IgD-negative memory B cell (primary cell): ENCODE data around the gene PICALM. TPM values are rescaled to one million over a fixed set of nuclear protein-coding genes. Genes with fewer than 3 reads are reported as not detected.
A peak's percentile ranks its signal among the peaks of the same experiment; 100 is the strongest.

Source experiments
- H3K27ac Mint-ChIP-seq, 3 donors: one replicate each; pipeline ENCODE4 v1.8.0; 2020 to 2022; ENCODE audit warnings: mild to moderate bottlenecking in 3 of 3, mixed read lengths in 3 of 3, moderate library complexity in 1 of 3
- H3K27me3 Mint-ChIP-seq: one replicate; pipeline ENCODE4 v1.8.0; 2021; ENCODE audit warnings: mixed read lengths
- H3K36me3 Mint-ChIP-seq: one replicate; pipeline ENCODE4 v1.8.0; 2020; ENCODE audit warnings: mild to moderate bottlenecking, mixed read lengths
- H3K4me1 Mint-ChIP-seq, 3 donors: one replicate each; pipeline ENCODE4 v1.8.0; 2020 to 2022; ENCODE audit warnings: mixed read lengths in 3 of 3, mild to moderate bottlenecking in 1 of 3
- H3K4me3 Mint-ChIP-seq, 4 donors: one replicate each; pipeline ENCODE4 v1.8.0; 2020 to 2022; ENCODE audit warnings: mild to moderate bottlenecking in 4 of 4, mixed read lengths in 4 of 4, moderate library complexity in 3 of 4
- H3K9me3 Mint-ChIP-seq, 3 donors: one replicate each; pipeline ENCODE4 v1.8.0; 2020 to 2021; ENCODE audit warnings: mixed read lengths in 3 of 3, mild to moderate bottlenecking in 1 of 3
- polyA plus RNA-seq: library from polyadenylated mRNA; unstranded; fragments of 300-500 nt; fragmentation: Illumina TruSeq; gene quantifications from one replicate; pipeline ENCODE4 v1.2.3, GENCODE V29; 2021

Gene PICALM
- polyA plus RNA-seq, 1 donor from 2014 or later, result 15.2 TPM

- H3K36me3 Mint-ChIP-seq, result no peaks in the 10 kb centered on the region
- peaks cover 41 to 50% (median 47%) of the 10 kb centered on the region in 3 donors for H3K4me1 Mint-ChIP-seq
- peak overlapping the region; percentile 98 to 99 (median 98) for H3K27ac Mint-ChIP-seq
- peak overlapping the region; percentile 98 to 100 (median 99) for H3K4me3 Mint-ChIP-seq
- no peaks in the 10 kb centered on the region for H3K9me3 Mint-ChIP-seq
- no peaks in the 10 kb centered on the region for H3K27me3 Mint-ChIP-seq
These were observed 1.7 kb downstream of the PICALM start for GRCh38 chr11:86067009-86067850.

GRCh38 chr11:86066657-86067008, 2.3 kb downstream of the PICALM start:
- H3K9me3 Mint-ChIP-seq, result no peaks in the 10 kb centered on the region
- peak overlapping the region; percentile 98 to 100 (median 99) for H3K4me3 Mint-ChIP-seq
- no peaks in the 10 kb centered on the region for H3K36me3 Mint-ChIP-seq
- H3K4me1 Mint-ChIP-seq, result peaks cover 45 to 55% (median 51%) of the 10 kb centered on the region in 3 donors
- H3K27ac Mint-ChIP-seq, result peak overlapping the region; percentile 98 to 99 (median 98)
- no peaks in the 10 kb centered on the region for H3K27me3 Mint-ChIP-seq

DNA sequence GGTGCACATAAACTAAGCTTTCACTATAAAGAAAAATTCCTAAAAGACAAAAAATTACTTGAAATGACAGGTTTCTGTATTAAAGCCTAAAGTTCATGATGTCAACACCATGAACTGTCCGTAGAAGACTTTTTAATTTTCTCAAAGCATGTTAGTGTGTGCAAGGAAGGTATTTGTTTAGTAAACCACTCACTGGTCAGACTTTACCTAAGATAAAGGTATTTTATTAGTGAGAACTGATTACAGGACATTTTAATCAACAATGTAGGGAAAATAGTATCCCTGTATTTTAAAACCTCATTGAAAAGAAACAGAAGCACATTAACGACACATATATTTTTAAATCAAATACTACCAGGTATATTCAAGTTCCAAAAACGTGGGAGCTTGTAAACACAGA, 2.9 kb downstream of the PICALM start:
- no peaks in the 10 kb centered on the region for H3K36me3 Mint-ChIP-seq
- no peaks in the 10 kb centered on the region for H3K9me3 Mint-ChIP-seq
- no peaks in the 10 kb centered on the region for H3K27me3 Mint-ChIP-seq
- H3K4me3 Mint-ChIP-seq, result peak overlapping the region; percentile 98 to 100 (median 99)
- peaks cover 47 to 59% (median 57%) of the 10 kb centered on the region in 3 donors for H3K4me1 Mint-ChIP-seq
- H3K27ac Mint-ChIP-seq, result peak overlapping the region; percentile 98 to 99 (median 98)

DNA sequence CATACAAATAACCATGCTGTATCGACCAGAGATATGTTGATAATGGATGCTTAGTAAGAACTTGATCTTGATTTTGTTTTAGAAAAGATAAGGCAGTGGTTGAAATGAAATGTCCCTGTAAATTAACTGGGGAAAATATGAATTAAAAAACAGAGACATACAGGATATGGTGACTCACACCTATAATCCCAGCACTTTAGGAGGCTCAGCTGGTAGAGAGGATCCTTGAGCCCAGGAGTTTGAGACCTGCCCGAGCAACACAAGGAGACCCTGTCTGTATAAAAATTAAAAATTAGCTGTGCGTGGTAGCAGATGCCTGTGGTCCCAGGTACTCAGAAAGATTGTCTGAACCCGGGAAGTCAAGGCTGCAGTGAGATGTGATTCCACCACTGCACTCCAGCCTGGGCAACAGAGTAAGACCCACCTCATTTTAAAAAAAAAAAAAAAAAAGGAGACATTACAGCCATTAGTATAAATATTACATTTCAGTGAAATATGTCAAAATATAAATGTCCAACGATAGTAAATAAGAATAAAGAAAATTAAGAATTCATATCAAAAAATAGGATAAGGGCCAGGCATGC, 4.6 kb downstream of the PICALM start:
- peak overlapping the region; percentile 25 to 53 (median 50) for H3K27ac Mint-ChIP-seq
- peaks cover 2% of the 10 kb centered on the region for H3K36me3 Mint-ChIP-seq
- H3K27me3 Mint-ChIP-seq, result no peaks in the 10 kb centered on the region
- no peaks in the 10 kb centered on the region for H3K9me3 Mint-ChIP-seq
- peak overlapping the region; percentile 21 to 100 (median 88) for H3K4me3 Mint-ChIP-seq
- H3K4me1 Mint-ChIP-seq, result peaks cover 58 to 69% (median 59%) of the 10 kb centered on the region in 3 donors

- Mint-ChIP-seq H3K4me3 (peak overlapping the region; percentile 46 to 100 (median 68)), H3K9me3 (no peaks in the 10 kb centered on the region), H3K27ac (peak overlapping the region; percentile 25 to 53 (median 29)), H3K27me3 (no peaks in the 10 kb centered on the region), H3K36me3 (peaks cover 2% of the 10 kb centered on the region), H3K4me1 (peaks cover 62 to 76% (median 67%) of the 10 kb centered on the region in 3 donors)
These were observed 5.3 kb downstream of the PICALM start for GRCh38 chr11:86063536-86063935.

DNA sequence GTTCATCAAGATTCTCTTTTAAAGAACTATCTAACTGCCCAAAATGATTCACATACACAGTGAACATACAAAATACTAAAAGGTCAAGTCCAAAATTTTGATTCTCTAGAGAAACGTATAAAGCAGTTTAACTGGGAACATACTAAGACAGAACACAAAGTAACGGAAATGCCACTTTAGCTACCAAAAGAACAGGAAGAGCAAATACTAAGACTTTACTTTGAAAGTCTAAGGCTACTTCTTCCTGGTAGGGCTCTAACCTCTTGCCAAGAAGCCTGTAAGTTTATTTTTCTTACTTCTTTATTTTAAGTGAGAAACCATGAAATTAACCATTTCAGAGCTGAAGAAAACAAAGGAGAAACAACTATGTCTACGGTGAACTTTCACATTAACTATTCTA, 6.2 kb downstream of the PICALM start:
- peak overlapping the region; percentile 53 to 85 (median 69) for H3K4me3 Mint-ChIP-seq
- H3K9me3 Mint-ChIP-seq, result no peaks in the 10 kb centered on the region
- no peaks in the 10 kb centered on the region for H3K27me3 Mint-ChIP-seq
- peak overlapping the region in 2 of 3 donors; percentile 20 to 29 for H3K27ac Mint-ChIP-seq
- H3K36me3 Mint-ChIP-seq, result peaks cover 2% of the 10 kb centered on the region
- H3K4me1 Mint-ChIP-seq, result peaks cover 67 to 80% (median 73%) of the 10 kb centered on the region in 3 donors

DNA sequence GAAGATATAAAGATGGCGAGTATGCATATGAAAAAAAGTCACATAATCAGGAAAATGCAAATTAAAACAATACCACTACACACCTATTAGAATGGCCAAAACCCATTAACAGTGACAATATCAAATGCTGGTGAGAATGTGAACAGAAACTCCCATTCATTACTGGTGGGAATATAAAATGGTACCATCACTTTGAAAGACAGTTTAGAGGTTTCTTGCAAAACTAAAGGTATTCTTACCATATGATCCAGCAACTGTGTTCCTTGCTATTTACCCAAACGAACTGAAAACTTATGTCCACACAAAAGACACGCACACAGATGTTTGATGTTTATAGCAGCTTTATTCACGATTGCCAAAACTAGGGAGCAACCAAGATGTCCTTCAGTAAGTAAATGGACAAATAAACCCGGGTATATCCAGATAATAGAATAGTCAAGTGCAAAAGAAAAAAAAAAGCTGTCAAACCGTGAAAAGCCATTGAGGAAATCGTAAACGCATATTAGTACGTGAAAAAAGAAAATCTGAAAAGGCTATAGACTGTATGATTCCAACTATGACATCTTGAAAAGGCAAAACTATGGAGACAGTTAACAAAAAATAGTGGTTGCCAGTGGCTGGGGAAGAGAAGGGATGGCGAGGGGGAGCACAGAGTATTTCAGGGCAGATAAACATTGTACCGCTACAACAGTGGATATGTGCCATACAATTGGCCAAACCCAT, 7.2 kb downstream of the PICALM start:
- Mint-ChIP-seq H3K4me1 (peaks cover 73 to 76% (median 74%) of the 10 kb centered on the region in 3 donors), H3K4me3 (peak overlapping the region; percentile 9 to 65 (median 56)), H3K36me3 (peaks cover 5% of the 10 kb centered on the region), H3K27me3 (no peaks in the 10 kb centered on the region), H3K9me3 (no peaks in the 10 kb centered on the region), H3K27ac (peak overlapping the region in 2 of 3 donors; percentile 29 to 73)

- peaks cover 6% of the 10 kb centered on the region for H3K36me3 Mint-ChIP-seq
- peak overlapping the region; percentile 9 to 58 (median 32) for H3K4me3 Mint-ChIP-seq
- H3K9me3 Mint-ChIP-seq, result no peaks in the 10 kb centered on the region
- H3K4me1 Mint-ChIP-seq, result peaks cover 69 to 72% (median 70%) of the 10 kb centered on the region in 3 donors
- H3K27ac Mint-ChIP-seq, result peak overlapping the region in 1 of 3 donors; percentile 46
- no peaks in the 10 kb centered on the region for H3K27me3 Mint-ChIP-seq
These were observed 8.3 kb downstream of the PICALM start for GRCh38 chr11:86060544-86060943.

DNA sequence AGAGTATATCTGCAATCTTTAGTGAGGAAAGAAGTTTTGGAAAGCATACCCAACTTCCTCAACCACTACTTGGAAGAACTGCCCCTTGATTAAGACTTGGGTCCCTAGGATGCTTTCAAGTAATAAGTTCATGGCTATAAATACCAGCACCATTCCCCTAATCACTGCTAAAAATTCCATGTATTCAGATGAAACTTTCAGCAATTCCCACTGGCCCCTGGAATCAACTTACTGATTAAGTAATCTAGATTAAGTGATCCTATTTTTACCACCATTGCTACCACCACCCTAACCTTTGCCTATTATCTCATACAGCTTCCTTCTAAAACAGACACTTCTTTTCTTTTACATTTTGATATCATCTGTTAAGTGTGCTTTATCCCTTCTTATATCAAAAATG, 10.5 kb downstream of the PICALM start:
- Mint-ChIP-seq H3K27ac (peak overlapping the region in 2 of 3 donors; percentile 7 to 59), H3K36me3 (peaks cover 8% of the 10 kb centered on the region), H3K9me3 (no peaks in the 10 kb centered on the region), H3K27me3 (no peaks in the 10 kb centered on the region), H3K4me1 (peaks cover 62 to 70% (median 66%) of the 10 kb centered on the region in 3 donors), H3K4me3 (peak overlapping the region in 2 of 4 donors; percentile 6 to 42)

DNA sequence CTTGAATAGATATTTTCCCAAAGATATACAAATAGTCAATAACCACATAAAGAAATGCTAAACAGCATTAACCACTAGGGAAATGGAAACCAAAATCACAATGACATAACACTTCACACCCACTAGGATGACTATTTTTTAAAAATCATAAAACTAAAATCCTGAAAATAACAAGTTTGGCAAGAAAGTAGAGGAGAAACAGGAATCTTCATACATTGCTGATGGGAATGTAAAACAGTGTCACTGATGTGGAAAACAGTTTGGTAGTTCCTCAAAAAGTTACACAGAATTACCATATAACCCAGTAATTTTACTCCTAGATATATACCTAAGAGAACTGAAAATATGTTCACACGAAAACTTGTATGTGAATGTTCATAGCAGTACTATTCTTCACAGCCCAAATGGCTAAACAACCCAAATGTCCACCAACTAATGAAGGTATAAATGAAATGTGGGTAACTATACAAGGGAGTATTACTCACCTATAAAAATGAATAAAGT, 12.5 kb downstream of the PICALM start:
- H3K4me3 Mint-ChIP-seq, result no peak overlapping the region
- no peaks in the 10 kb centered on the region for H3K27me3 Mint-ChIP-seq
- H3K4me1 Mint-ChIP-seq, result peaks cover 64 to 76% (median 64%) of the 10 kb centered on the region in 3 donors
- peaks cover 10% of the 10 kb centered on the region for H3K36me3 Mint-ChIP-seq
- no peaks in the 10 kb centered on the region for H3K9me3 Mint-ChIP-seq
- peak overlapping the region in 1 of 3 donors; percentile 33 for H3K27ac Mint-ChIP-seq

DNA sequence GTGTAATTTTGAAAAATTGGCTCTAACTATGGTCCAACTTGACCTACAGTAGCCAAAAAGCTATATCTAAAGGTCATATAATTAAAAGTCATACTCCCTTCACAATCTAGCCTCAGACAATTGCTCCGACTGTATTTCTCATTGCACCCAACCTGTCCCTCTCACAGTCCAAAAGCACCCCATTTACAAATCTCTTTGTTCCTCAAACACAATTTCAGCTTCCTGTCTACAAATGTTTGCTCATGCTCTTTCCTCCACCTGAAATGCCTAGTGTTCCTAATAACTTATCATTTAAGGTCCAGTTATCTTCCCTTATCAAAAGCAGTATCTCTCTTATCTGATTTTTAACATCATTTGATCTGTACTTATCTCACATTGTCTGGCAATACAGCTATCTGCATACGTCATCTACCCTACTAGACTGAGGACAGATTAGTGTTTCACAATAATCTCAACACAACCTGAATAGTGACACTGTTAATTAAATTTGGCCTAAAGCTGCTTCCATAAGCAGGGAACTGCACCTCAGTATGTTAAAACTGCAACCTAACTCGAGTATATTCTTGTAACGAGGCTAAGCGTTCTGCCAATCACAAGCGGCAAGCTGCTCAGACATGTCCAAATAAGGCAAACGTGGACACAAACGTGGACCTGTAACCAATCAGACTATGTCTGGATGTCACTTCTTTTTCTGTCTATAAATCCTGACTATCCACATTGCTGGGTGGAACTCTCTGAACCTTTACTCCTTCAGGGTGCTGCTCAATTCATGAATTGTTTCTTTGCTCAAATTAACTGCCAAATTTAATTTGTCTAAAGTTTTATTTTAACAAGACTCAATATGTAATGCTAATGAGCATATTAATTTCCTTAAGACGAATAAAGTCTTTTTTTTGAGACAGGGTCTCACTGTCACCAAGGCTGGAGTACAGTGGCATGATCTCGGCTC, 15.9 kb downstream of the PICALM start:
- Mint-ChIP-seq H3K27me3 (no peaks in the 10 kb centered on the region), H3K4me3 (peak overlapping the region in 1 of 4 donors; percentile 63), H3K27ac (peak overlapping the region in 2 of 3 donors; percentile 8 to 56), H3K36me3 (peaks cover 7% of the 10 kb centered on the region), H3K4me1 (peaks cover 52 to 69% (median 63%) of the 10 kb centered on the region in 3 donors), H3K9me3 (no peaks in the 10 kb centered on the region)

DNA sequence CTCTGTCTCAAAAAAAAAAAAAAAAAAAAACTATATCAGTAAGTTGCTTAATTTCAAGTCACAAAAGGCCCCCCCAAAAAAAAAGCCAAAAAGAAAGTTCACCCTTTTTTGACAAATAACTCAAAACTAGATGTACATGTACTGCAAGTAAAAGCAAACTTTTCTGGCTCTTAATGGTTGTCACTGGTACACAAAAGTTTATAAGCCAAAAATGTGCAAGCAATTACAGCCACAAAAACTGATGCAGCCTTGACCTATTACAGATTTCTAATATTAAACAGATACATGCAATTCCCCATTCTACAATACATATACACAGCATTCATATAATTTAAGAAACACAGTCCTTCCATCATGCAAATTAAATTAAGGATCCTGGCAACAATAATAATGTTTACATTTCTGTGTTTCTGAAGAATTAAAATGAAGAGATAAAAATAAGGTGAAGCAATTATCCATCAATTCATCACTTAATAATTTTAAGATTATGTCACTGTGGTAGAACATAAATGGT, 18.6 kb downstream of the PICALM start:
- H3K4me1 Mint-ChIP-seq, result peaks cover 66 to 75% (median 71%) of the 10 kb centered on the region in 3 donors
- H3K9me3 Mint-ChIP-seq, result no peaks in the 10 kb centered on the region
- H3K27me3 Mint-ChIP-seq, result no peaks in the 10 kb centered on the region
- H3K36me3 Mint-ChIP-seq, result peaks cover 2% of the 10 kb centered on the region
- H3K4me3 Mint-ChIP-seq, result peak overlapping the region in 1 of 4 donors; percentile 19
- H3K27ac Mint-ChIP-seq, result peak overlapping the region in 1 of 3 donors; percentile 81

DNA sequence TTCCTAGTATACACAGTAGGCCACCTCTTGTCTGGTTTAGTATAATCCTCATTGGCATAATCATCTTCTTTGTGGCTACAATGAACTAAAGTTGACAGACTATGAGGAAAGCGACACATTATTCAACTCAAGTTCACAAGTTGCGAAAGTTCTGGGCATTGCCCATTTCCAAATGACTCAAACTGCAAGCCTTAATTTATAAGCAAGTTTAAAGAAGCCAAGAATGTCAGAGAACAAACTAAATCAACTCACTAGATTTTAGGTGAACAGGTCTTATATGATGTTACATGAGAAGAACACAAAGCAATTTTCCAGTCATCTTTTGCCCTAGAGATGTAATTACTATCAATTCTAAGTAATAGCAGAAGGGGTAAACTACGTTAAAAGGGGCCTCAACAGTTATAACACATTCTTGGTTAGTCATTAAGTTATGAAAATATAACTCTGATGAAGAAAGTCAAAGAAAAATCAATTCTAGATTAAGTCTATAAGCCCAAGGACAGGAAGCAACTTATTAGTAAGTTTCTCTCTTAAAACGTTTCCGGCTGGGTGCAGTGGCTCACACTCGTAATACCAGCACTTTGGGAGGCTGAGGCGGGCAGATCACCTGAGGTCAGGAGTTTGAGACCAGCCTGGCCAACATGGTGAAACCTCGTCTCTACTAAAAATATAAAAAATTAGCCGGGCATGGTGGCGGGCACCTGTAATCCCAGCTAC, 21.5 kb downstream of the PICALM start:
- Mint-ChIP-seq H3K9me3 (no peaks in the 10 kb centered on the region), H3K27me3 (no peaks in the 10 kb centered on the region), H3K4me1 (peaks cover 67 to 82% (median 69%) of the 10 kb centered on the region in 3 donors), H3K27ac (peak overlapping the region; percentile 32 to 92 (median 40)), H3K4me3 (peak overlapping the region in 3 of 4 donors; percentile 22 to 73 (median 61)), H3K36me3 (no peaks in the 10 kb centered on the region)
